Measurements from ENCODE around the gene UGT1A8.

DNA sequence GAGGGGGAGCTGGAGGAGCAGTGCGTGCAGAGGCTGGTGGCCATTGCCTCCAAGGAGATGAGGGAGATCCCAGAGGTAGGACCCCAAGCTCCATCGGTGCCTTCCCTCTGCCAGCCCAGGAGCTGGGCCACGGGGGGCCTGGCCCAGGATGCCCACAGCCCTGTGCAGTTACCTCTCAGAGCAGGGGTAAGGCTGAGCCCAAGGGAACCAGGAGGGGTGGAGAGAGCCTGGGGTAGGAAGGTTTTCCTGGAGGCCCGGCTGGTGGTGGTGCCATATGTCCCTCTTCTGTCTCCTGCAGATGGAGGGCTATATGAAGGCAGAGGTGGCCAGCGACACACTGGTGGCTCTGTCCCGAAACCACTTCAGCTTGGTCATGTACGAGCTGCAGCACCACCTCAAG lies 172.1 kb downstream of the UGT1A8 start:
- TF ChIP-seq, protein P1, sequence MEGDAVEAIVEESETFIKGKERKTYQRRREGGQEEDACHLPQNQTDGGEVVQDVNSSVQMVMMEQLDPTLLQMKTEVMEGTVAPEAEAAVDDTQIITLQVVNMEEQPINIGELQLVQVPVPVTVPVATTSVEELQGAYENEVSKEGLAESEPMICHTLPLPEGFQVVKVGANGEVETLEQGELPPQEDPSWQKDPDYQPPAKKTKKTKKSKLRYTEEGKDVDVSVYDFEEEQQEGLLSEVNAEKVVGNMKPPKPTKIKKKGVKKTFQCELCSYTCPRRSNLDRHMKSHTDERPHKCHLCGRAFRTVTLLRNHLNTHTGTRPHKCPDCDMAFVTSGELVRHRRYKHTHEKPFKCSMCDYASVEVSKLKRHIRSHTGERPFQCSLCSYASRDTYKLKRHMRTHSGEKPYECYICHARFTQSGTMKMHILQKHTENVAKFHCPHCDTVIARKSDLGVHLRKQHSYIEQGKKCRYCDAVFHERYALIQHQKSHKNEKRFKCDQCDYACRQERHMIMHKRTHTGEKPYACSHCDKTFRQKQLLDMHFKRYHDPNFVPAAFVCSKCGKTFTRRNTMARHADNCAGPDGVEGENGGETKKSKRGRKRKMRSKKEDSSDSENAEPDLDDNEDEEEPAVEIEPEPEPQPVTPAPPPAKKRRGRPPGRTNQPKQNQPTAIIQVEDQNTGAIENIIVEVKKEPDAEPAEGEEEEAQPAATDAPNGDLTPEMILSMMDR (IDR thresholded peaks at IDR 0.05; ENCODE audit: poor library complexity) = no peak
- no peak for TF ChIP-seq EZH2 (IDR thresholded peaks at IDR 0.05; ENCODE audit: borderline replicate concordance)

All from hepatocyte (in vitro differentiated cells).